ENCODE data around the gene MICU2. TPM values are rescaled to one million over a fixed set of nuclear protein-coding genes. Genes with fewer than 3 reads are reported as not detected.

MICU2 gene
- total RNA-seq, 2 experiments from 2014 or later: 35.1 to 37.2 TPM

DNA sequence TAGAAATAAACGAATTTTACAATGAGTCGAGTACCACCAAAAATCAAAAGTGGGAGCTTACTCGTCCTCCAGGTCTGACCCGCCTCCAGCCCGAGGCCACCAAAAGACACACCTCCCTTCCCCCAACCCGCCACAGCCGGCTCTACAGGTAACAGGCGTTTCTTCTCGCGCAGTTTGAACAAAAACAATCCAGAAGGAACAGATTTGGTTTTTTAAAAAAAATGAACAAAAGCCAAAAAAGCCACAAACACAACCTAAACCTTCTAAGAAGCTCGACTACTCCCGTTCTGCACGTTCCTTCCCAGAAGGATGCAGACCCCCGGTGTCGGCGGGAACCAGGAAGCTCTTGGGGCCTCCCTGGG, 145.5 kb downstream of the MICU2 start:
- CTCF ChIA-PET: interaction anchor here (1.8 kb wide), 1 partner anchor 161 kb away, joined by 5 read pairs; no protein-coding TSS in a partner anchor
- POLR2A ChIA-PET: interaction anchor here (0.6 to 1.7 kb wide), 5 partner anchors 22 to 556 kb away, joined by 4 to 5 read pairs (median 4); partner anchors contain the start of gene XPO4

DNA sequence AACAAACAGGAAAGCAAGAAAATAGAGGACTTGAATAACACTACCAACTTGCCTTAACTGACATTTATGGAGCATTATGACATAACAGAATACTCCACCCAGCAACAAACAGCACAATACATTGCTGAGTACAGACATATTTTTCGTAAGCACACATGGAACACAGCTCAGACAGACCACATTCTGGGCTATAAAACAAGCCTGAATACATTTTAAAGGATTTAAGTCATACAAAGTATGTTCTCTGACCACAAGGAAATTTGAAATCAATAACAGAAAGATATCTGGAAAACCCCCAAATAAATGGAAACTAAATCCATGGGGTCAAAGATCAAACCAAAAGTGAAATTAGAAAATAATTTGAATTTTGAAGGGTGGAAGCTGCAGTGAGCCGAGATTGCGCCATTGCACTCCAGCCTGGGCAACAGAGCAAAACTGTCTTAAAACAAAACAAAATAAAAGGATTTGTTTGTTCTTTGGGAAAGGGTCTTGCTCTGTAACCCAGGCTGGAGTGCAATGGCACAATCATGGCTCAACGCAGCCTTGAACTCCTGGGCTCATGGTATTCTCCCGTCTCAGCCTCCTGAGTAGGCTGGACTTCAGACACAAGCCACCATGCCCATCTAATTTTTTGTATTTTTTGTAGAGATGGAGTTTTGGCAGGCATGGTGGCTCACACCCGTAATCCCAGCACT, 150.4 kb downstream of the MICU2 start:
- CTCF ChIA-PET: no interaction called here
- POLR2A ChIA-PET: no interaction called here

DNA sequence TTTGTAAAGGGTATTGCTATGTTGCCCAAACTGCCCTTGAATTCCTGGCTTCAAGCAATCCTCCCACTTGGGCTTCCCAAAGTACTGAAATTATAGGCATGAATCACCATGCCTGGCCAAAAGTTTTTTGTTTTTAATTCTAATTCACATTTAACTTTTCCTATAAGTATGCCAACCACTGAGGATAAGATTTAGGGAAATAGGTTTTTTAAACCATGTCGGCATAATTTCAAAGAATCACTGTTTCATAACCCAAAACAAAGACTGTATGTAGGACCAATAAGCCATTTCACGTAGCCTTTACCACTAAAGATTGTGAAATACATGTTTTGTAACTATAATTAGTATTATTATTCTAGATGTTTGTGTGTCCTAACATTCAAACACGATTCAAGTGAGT, 153.0 kb downstream of the MICU2 start:
- CTCF ChIA-PET: no interaction called here
- POLR2A ChIA-PET: no interaction called here

DNA sequence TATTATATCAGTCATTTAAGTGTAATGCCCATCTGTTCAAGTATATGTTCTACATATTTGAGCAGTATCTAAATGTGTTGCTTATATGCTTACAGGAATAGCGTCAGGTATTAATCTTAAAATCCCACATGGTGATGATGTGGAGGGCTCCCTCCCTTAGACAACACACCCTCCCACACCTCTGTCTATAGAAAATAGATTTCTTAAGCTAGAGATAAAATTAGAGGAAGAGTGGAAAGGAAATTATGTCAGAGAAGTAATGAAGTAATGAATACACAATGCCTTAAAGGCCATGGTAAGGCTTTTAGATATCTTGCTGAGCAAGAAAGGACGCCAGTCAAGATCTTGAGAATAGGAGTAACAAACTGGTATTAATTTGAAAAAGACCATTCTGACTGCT, 157.3 kb downstream of the MICU2 start:
- POLR2A ChIA-PET: no interaction called here

DNA sequence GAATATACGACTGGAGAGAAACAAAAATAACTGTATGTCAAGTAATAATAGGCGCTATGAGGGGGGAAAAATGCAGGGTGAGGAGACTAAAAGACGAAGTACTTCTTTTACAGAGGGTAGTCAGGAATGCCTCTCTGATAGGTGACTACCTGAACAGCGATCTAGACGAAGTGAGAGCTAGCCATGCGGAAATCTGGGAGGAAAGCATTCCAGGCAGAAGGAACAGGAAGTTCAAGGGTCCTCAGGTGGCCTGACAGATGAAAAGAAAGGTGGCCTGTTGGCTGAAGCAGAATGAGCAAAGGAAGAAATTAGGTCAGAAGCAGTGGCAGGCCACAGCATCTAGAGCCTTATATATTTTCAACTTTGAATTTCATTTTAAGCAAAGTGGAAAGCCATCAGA, 158.2 kb downstream of the MICU2 start:
- ChIA-PET POLR2A (no interaction called here), CTCF (no interaction called here)

More for the DNA sequence above, 157.3 kb downstream of the MICU2 start:
- CTCF ChIA-PET: interaction anchor here (0.5 kb wide), 1 partner anchor 868 kb away, joined by 3 read pairs; no protein-coding TSS in a partner anchor

DNA sequence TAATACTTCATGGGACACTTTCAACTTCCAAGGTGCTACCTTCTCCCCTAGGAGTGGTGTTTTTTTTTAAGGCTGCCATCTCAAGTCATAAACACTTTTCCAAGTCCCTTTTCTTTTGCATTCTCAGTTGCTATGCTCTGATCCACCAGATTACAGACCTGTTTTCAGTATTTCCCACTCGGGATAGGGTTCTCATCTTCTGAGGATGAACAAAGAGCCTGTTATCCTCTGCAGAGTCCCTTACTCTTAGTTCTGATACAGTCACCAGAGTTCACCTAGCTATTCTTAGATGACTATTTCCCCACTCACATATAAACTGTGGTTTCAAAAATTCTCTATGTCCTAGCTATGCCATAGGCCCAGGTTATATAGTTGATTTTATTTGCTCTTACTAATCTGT, 160.8 kb downstream of the MICU2 start:
- POLR2A ChIA-PET: no interaction called here
- CTCF ChIA-PET: no interaction called here

Other genes with a start within 250 kb of the MICU2 start
- gene ZDHHC20, start 144.9 kb downstream of the MICU2 start, total RNA-seq: 10 to 100 TPM; 53.0 to 59.7 TPM
- gene FGF9, start 66.9 kb upstream of the MICU2 start, total RNA-seq: 1 to 10 TPM; 1.3 to 1.7 TPM